ENCODE measurements around the gene DHX58. TPM values are rescaled to one million over a fixed set of nuclear protein-coding genes. Genes with fewer than 3 reads are reported as not detected.

Gene DHX58
- total and polyA plus RNA-seq, 3 donors from 2014 or later, result 35.9 to 56.3 (median 51.1) TPM

GRCh38 chr17:42079541-42079940 is 33.0 kb downstream of the DHX58 start:
- intact Hi-C loops (cut with DNase I; ENCODE audit: low total_unique reads), result no loop called here
- H3K4me3 ChIP-seq, result no peak overlapping the region
- no peaks in the 10 kb centered on the region for H3K9me3 ChIP-seq
- no peak overlapping the region for H3K27ac ChIP-seq
- no peak for DNase-seq
- peaks cover 10% of the 10 kb centered on the region for H3K4me1 ChIP-seq
- H3K27me3 ChIP-seq, result no peaks in the 10 kb centered on the region
- TF ChIP-seq POLR2A (IDR thresholded peaks at IDR 0.05) (no peak), CTCF (IDR thresholded peaks at IDR 0.05) (no peak)
- WGBS, 2 donors, result 73 to 88% methylated on average over 2 of the region's 2 CpGs
- no peaks in the 10 kb centered on the region for H3K36me3 ChIP-seq (ENCODE audit: low read depth, missing control alignments)

GRCh38 chr17:42078396-42079043 is 34.0 kb downstream of the DHX58 start:
- H3K9me3 ChIP-seq, result no peaks in the 10 kb centered on the region
- H3K27ac ChIP-seq, result peak overlapping the region in 1 of 2 donors; percentile 39
- H3K27me3 ChIP-seq, result no peaks in the 10 kb centered on the region
- intact Hi-C loops (cut with DNase I; ENCODE audit: low total_unique reads), result no loop called here
- H3K4me3 ChIP-seq, result no peak overlapping the region
- H3K4me1 ChIP-seq, result peaks cover 10% of the 10 kb centered on the region
- peak; percentile 61 for DNase-seq
- H3K36me3 ChIP-seq (ENCODE audit: low read depth, missing control alignments), result no peaks in the 10 kb centered on the region
- 57 to 71% methylated on average over 8 of the region's 8 CpGs for WGBS, 2 donors
- TF ChIP-seq CTCF (IDR thresholded peaks at IDR 0.05), result no peak
- TF ChIP-seq POLR2A (IDR thresholded peaks at IDR 0.05), result no peak

GRCh38 chr17:42077755-42078154 is 34.8 kb downstream of the DHX58 start:
- WGBS, 2 donors, result 81 to 100% methylated on average over 1 to 5 of the region's 5 CpGs

GRCh38 chr17:42076797-42077559 is 35.5 kb downstream of the DHX58 start:
- H3K36me3 ChIP-seq (ENCODE audit: low read depth, missing control alignments), result no peaks in the 10 kb centered on the region
- no peak for TF ChIP-seq CTCF (IDR thresholded peaks at IDR 0.05)
- no peak for TF ChIP-seq POLR2A (IDR thresholded peaks at IDR 0.05)
- H3K9me3 ChIP-seq, result no peaks in the 10 kb centered on the region
- H3K27me3 ChIP-seq, result no peaks in the 10 kb centered on the region
- no peak overlapping the region for H3K4me3 ChIP-seq
- WGBS, 2 donors, result 82% methylated on average over 4 of the region's 4 CpGs
- intact Hi-C loops (cut with DNase I; ENCODE audit: low total_unique reads), result no loop called here
- peaks cover 13% of the 10 kb centered on the region for H3K4me1 ChIP-seq
- DNase-seq, result no peak
- no peak overlapping the region for H3K27ac ChIP-seq

More at GRCh38 chr17:42077755-42078154, 34.8 kb downstream of the DHX58 start:
- intact Hi-C loops (cut with DNase I; ENCODE audit: low total_unique reads), result no loop called here
- no peak overlapping the region for H3K4me3 ChIP-seq
- TF ChIP-seq POLR2A (IDR thresholded peaks at IDR 0.05) (no peak), CTCF (IDR thresholded peaks at IDR 0.05) (no peak)
- H3K4me1 ChIP-seq, result peaks cover 11% of the 10 kb centered on the region
- H3K27ac ChIP-seq, result peak overlapping the region in 1 of 2 donors; percentile 39
- DNase-seq, result no peak
- no peaks in the 10 kb centered on the region for H3K36me3 ChIP-seq (ENCODE audit: low read depth, missing control alignments)
- no peaks in the 10 kb centered on the region for H3K27me3 ChIP-seq
- H3K9me3 ChIP-seq, result no peaks in the 10 kb centered on the region

Measured in testis (tissue), 3 donors.